Measurements from ENCODE around the gene AIF1L.

Gene AIF1L

GRCh38 chr9:131116281-131117120, 20.2 kb downstream of the AIF1L start:
- in situ Hi-C loops (cut with HindIII; ENCODE audit: low sequenced_read_pairs): no loop called here

GRCh38 chr9:131117121-131117761, 20.9 kb downstream of the AIF1L start:
- in situ Hi-C loops (cut with HindIII; ENCODE audit: low sequenced_read_pairs): no loop called here

GRCh38 chr9:131117762-131118145, 21.4 kb downstream of the AIF1L start:
- in situ Hi-C loops (cut with HindIII; ENCODE audit: low sequenced_read_pairs): no loop called here

- in situ Hi-C loops (cut with HindIII; ENCODE audit: low sequenced_read_pairs): no loop called here
Observed at GRCh38 chr9:131119600-131119999, 23.3 kb downstream of the AIF1L start.

DNA sequence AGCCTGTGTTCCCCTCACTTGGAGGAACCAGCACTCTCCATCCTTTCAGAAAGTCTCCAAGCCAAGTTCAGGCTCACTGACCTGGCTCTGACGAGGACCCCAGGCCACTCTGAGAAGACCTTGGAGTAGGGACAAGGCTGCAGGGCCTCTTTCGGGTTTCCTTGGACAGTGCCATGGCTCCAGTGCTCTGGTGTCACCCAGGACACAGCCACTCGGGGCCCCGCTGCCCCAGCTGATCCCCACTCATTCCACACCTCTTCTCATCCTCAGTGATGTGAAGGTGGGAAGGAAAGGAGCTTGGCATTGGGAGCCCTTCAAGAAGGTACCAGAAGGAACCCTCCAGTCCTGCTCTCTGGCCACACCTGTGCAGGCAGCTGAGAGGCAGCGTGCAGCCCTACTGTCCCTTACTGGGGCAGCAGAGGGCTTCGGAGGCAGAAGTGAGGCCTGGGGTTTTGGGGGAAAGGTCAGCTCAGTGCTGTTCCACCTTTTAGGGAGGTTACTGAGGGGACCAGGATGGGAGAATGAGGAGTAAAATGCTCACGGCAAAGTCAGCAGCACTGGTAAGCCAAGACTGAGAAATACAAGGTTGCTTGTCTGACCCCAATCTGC, 24.4 kb downstream of the AIF1L start:
- in situ Hi-C loops (cut with HindIII; ENCODE audit: low sequenced_read_pairs): no loop called here

GRCh38 chr9:131121346-131121745, 25.0 kb downstream of the AIF1L start:
- in situ Hi-C loops (cut with HindIII; ENCODE audit: low sequenced_read_pairs): no loop called here

- in situ Hi-C loops (cut with HindIII; ENCODE audit: low sequenced_read_pairs): no loop called here
Observed at GRCh38 chr9:131122158-131122557, 25.8 kb downstream of the AIF1L start.

GRCh38 chr9:131125038-131125287, 28.6 kb downstream of the AIF1L start:
- in situ Hi-C loops (cut with HindIII; ENCODE audit: low sequenced_read_pairs): no loop called here

- in situ Hi-C loops (cut with HindIII; ENCODE audit: low sequenced_read_pairs): no loop called here
Observed at GRCh38 chr9:131125288-131126058, 29.1 kb downstream of the AIF1L start, which contains the start of gene NUP214. Gene NUP214, plus strand, starts transcription at chr9:131125586. Its CDS starts 119 bp downstream, at chr9:131125705.

GRCh38 chr9:131126059-131126426, 29.7 kb downstream of the AIF1L start:
- in situ Hi-C loops (cut with HindIII; ENCODE audit: low sequenced_read_pairs): no loop called here

DNA sequence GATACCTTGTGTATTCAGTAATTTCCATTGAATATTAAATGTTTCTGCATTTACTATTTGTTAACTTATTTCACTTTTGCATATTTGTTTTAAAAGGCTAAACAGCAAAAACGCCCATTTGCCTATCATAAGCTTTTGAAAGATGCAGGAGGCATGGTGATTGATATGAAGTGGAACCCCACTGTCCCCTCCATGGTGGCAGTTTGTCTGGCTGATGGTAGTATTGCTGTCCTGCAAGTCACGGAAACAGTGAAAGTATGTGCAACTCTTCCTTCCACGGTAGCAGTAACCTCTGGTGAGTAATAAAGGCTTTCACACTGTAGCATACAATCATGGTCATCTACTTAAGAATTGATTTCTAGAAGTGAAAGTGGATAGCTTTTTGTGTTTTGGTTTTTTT, 32.9 kb downstream of the AIF1L start:
- in situ Hi-C loops (cut with HindIII; ENCODE audit: low sequenced_read_pairs): no loop called here

DNA sequence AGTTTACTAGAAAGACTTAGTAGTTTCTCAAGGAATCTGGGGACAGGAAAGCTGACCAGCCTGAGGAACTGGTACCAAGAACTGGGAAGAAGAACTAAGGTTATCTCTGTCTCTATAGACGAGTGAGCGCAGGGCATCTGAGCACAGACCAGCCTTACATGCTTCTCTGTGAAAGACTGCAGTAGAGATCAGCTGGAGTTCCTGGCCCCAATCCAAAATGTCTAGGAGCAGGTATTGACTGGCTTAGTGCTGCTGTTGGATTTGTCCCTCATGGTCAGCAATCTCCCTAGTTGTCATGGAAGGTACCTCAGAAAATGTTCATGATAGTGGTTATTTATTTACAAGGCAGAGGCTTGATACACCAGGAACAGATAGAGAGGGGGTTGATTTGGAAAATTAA, 42.3 kb downstream of the AIF1L start:
- in situ Hi-C loops (cut with HindIII; ENCODE audit: low sequenced_read_pairs): no loop called here

DNA sequence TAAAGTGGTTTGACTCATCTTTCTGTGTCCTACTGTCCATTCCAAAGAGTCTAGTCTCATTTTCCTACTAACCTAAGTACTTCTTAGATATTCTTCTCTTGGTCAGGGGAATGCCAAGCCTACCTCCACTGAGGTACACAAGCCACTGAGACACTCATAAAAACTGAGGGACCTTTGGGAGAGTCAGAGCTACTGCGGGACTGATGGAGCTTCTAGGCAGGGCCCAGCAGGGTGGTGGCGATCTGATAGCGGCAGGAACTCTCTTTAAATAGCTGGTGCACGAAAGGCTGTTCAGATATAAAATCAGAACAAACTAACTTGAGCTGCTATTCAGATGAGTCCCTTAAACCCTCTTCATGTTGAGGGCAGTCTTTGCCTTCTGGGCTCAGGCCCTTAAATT, 43.8 kb downstream of the AIF1L start:
- in situ Hi-C loops (cut with HindIII; ENCODE audit: low sequenced_read_pairs): no loop called here

GRCh38 chr9:131140550-131140949, 44.2 kb downstream of the AIF1L start:
- in situ Hi-C loops (cut with HindIII; ENCODE audit: low sequenced_read_pairs): no loop called here

DNA sequence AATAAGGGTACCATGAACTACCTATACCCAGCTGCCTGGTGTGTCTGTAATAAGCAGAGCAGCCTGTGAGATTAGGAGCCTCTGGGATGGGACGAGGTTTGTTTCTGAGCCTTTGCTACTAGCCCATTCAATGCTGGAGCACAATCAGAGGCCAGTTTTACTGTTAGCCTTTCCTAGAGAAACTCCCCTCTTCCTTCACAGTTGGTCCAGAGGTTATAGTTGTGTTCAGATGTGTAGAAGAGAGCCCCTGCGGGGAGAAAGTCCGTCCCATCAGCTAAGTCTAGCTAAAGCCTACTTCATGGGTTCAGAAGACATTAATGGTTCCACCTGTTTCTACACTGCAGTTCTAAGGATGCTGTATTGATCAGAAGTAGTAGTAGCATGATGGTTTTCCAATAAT, 45.8 kb downstream of the AIF1L start:
- in situ Hi-C loops (cut with HindIII; ENCODE audit: low sequenced_read_pairs): no loop called here

DNA sequence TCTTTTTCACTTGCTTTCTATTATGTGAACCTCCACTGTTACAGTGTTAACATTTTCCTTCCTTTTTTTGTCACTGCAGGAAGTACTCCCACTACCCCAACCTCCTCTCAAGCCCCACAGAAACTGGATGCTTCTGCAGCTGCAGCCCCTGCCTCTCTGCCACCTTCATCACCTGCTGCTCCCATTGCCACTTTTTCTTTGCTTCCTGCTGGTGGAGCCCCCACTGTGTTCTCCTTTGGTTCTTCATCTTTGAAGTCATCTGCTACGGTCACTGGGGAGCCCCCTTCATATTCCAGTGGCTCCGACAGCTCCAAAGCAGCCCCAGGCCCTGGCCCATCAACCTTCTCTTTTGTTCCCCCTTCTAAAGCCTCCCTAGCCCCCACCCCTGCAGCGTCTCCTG, 47.9 kb downstream of the AIF1L start:
- in situ Hi-C loops (cut with HindIII; ENCODE audit: low sequenced_read_pairs): no loop called here

DNA sequence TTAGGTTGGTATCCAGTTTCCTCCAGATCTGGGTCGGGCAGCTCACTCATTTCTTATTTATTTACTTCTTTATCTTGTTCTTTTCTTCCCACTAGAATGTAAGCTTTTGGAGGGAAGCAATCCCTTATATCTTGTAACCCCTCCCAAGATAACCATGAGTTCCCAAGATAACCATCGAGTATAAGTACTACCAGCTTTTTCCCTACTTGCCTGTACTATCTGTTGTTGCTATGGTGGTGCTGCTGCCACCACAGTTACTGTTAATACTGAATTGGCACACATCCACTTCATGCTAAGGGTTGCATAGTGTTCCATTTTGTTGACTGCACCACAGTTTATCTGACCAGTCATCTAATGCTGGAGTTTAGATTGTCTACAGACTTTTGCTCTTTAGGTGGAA, 48.9 kb downstream of the AIF1L start:
- in situ Hi-C loops (cut with HindIII; ENCODE audit: low sequenced_read_pairs): no loop called here

DNA sequence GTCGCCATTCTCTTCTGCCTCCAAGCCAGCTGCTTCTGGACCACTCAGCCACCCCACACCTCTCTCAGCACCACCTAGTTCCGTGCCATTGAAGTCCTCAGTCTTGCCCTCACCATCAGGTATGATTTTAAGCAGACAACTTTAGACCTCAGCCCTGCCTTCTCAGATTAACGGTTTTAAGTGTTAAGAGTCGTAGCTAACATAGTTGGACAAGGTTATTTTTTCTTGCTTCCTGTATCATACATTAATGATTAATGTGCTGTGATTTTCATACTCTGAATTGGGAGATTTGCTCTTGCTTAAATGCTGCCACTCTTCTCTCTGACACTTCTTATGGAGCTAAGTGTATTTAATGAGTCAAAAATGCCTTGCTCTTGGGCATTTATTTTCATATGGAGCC, 49.9 kb downstream of the AIF1L start:
- in situ Hi-C loops (cut with HindIII; ENCODE audit: low sequenced_read_pairs): no loop called here

- in situ Hi-C loops (cut with HindIII; ENCODE audit: low sequenced_read_pairs): no loop called here
Observed at GRCh38 chr9:131148276-131148675, 51.9 kb downstream of the AIF1L start.

DNA sequence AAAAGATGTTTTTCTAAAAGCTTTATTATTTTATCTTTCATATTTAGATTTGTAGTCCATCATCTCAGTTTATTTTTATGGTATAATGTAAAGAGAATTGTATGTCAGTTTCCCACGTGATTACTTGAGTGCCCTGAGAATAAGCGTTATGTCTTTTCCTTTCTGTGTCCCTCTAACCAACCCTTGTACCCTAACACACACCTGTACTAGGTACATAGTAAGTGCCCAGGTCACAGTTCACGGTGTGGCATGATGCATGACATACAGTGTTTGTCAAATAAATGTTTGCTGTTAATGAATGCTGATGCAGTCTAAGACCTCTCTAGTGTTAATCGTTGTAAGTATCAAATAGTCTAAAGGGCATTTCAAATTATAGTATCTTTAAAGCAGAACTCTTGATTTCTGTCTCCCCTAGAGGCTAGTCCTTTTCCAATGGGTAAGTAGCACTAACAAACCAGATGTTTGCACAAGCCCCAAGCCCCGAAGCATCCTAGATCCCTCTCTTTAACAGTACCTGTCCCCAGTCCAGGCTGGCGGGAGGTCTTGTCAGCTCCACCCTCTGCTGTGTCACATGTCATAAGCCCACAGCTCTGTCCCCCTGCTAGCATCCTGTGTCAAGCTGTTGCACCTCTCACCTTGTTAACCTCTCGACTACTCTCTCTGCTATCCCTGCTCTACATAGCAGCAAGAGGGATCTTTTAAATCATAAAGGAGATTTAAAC, 52.8 kb downstream of the AIF1L start:
- in situ Hi-C loops (cut with HindIII; ENCODE audit: low sequenced_read_pairs): no loop called here

DNA sequence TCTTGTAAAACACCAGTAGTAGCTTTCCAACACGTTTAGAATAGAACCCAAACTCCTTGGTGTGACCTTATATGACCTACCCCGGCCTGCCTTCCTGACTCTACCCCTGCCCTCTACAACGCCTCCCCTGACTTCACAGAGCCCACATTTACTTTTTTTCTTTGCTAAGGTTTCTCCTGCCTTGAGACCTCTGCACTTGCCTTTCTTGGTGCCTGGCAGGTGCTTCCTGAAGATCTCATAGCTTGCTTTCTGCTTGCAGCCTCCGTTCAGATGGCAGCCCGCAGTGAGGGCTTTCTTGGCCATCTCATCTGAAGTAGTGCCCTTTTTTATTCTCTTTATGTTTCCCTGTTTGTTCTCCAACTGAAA, 53.3 kb downstream of the AIF1L start:
- in situ Hi-C loops (cut with HindIII; ENCODE audit: low sequenced_read_pairs): no loop called here

All from endothelial cell of hepatic sinusoid (primary cell).